NAMALWA (cell line): ENCODE measurements around the gene MTG1.
A peak's percentile ranks its signal among the peaks of the same experiment; 100 is the strongest.

ENCODE experiments used
- DNase-seq: peaks from one replicate; pipeline ENCODE4 v3.0.0-alpha.2; 2015; ENCODE audit warnings: low spot score

MTG1 gene

GRCh38 chr10:133394064-133394663, at the start of gene MTG1:
MTG1 (plus strand) TSS chr10:133394157; CDS start chr10:133394221, 64 bp downstream.
- peak; percentile 97 for DNase-seq

- DNase-seq = no peak
Observed at GRCh38 chr10:133344236-133344635, 49.7 kb upstream of the MTG1 start.

GRCh38 chr10:133346413-133346812, 47.5 kb upstream of the MTG1 start:
- no peak for DNase-seq

- DNase-seq = no peak
Observed at GRCh38 chr10:133347710-133348517, 46.0 kb upstream of the MTG1 start.

GRCh38 chr10:133349160-133349568, 44.8 kb upstream of the MTG1 start:
- no peak for DNase-seq

- no peak for DNase-seq
Observed at GRCh38 chr10:133349577-133350011, 44.4 kb upstream of the MTG1 start.

GRCh38 chr10:133350283-133350949, 43.5 kb upstream of the MTG1 start:
- DNase-seq = no peak

- no peak for DNase-seq
Observed at GRCh38 chr10:133350950-133351329, 43.0 kb upstream of the MTG1 start.

GRCh38 chr10:133351408-133352318, 42.3 kb upstream of the MTG1 start:
- DNase-seq = no peak

GRCh38 chr10:133353202-133353959, 40.6 kb upstream of the MTG1 start:
- DNase-seq = no peak

GRCh38 chr10:133353988-133354605, 39.9 kb upstream of the MTG1 start:
- no peak for DNase-seq

- DNase-seq = no peak
Observed at GRCh38 chr10:133354672-133355240, 39.2 kb upstream of the MTG1 start.

- no peak for DNase-seq
Observed at GRCh38 chr10:133355266-133355665, 38.7 kb upstream of the MTG1 start.

- no peak for DNase-seq
Observed at GRCh38 chr10:133355991-133356390, 38.0 kb upstream of the MTG1 start.

GRCh38 chr10:133356549-133357284, 37.2 kb upstream of the MTG1 start:
- DNase-seq = no peak

GRCh38 chr10:133357285-133358161, 36.4 kb upstream of the MTG1 start, which contains the start of gene FUOM:
FUOM (minus strand) TSS chr10:133358019; CDS start chr10:133358007, 12 bp downstream.
- peak; percentile 88 for DNase-seq

- no peak for DNase-seq
Observed at GRCh38 chr10:133358162-133358924, 35.6 kb upstream of the MTG1 start.

- DNase-seq = no peak
Observed at GRCh38 chr10:133358925-133359310, 35.0 kb upstream of the MTG1 start.
